NCI-H345 treated with DMSO at 0.1 percent for 48 hours (cell line): ENCODE measurements around the gene ESPNL.

Experiments
- DNase-seq: peaks from one replicate; lab custom pipeline; 2025; ENCODE audit not compliant: unreplicated experiment; lab: John Stamatoyannopoulos, UW

ESPNL gene

DNA sequence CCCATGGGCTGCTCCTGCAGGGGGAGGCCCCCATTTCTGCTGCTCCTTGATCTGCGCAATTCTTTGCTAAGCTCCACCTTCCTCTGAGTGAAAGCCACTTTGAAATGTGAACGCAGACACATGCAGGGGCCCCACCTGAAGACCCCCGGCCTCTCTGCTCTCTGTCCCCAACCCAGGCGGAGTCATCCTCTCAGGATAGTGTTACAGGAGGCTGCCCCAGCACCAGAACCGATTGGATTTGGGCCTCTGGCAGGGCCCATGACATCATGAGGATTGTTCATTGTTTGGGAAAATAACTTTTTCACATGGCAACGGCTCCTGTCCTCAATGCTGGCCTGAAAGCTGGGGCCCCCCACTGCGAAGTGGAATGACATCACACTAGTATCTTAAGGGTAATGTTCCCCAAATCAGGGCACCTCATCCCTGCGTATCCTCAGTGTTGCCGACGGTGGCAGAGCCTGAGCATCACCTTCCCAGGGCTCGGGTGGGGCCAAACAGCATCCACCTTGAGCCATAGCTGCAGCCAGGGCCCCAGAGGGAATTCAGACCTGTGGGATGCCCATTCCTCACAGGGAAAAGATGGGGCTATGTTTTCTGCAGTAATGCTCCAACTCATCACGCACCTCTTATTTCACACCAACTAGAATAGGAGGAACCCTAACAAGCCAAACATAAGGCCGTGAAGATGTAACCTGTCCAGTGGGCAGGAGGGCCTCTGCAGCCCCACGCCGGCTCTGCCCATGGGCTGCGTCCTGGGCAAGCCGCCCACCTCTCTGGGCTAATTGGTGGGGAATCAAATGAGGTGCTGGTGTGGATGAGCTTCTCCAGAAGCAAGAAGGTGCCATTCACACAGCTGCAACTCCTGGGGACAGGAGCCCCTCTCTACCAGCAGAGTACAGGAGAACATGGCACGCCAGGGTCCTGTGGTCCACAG lies 55.9 kb downstream of the ESPNL start:
- DNase-seq = no peak

DNA sequence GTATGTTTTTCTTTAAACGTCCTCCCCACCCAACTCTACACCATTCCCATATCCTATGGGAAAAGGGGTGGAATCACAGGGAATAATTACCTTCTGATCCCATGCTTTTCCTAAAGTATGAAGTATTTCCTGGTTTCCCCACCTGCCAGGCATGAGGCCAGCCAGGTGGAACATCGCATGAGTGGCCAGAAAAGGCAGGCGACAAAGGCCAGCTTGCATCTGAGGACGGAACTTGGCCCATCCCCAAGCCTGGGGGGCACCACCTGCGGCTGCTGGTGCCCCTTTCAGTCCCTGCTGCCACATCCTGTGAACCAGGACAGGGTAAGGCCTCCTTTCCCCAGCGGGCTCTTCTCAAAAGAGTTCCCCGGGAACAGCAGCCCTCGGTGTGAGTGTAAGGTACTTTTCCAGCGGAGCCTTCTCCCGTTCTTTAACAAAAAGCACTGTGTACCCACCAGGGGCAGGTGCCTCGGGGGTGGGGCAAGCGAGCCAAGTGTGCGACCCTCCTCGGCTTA lies 57.4 kb downstream of the ESPNL start:
- peak; percentile 70 for DNase-seq

DNA sequence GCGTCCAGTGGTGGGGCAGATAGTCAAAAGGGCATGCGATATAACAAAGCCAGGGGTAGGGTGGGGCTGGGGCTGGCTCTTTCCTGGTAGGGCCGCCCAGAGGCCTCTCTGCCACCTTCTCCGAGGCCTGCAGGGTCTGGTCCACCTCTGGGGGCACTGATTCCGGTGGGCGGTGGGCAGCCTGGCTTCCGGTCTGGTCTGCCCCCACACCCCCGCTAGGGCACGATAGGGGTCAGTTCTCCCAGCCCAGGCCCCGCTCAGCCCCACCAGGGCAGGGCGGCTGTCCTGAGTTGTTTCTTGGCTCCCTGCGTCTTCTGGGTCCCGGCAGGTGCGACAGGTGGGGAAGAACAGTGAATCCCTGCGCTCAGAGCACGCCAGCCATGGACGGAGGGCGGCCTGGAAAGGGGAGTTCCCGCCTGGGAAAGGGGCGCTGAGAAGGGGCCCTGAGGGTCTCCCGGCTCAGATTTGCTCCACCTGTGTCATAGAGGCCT lies 57.9 kb downstream of the ESPNL start:
- peak; percentile 54 for DNase-seq

DNA sequence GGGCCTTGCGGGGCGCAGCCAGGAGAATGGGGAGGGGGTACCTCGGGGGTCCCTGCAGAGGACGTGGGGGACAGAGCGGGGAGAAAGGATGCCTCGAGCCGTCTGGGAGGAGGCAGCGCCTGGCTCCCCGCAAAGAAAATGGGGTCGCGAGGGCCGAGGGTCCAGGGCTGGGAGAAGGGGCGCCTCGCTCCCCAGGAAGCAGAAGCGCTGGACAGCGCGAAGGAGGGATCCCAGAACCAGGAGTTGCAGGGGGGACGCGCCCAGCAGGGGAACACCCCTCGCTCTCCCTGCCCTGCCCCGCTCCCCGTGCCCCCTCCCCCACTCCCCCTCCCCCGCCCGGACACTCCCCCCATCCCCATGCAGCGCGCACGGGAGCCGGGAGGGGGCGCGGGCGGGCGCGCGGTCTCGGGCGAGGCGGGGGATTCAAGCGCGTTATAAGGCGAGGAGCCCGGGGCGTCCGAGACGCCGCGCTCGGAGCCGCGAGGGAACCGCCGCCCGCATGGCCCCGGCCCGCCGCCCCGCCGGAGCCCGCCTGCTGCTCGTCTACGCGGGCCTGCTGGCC lies 58.5 kb downstream of the ESPNL start, which contains the start of gene ERFE:
Gene ERFE (plus strand): TSS at position 462 of the 562 bp plus-strand sequence. CDS start 38 bp downstream, at position 500.
- no peak for DNase-seq

DNA sequence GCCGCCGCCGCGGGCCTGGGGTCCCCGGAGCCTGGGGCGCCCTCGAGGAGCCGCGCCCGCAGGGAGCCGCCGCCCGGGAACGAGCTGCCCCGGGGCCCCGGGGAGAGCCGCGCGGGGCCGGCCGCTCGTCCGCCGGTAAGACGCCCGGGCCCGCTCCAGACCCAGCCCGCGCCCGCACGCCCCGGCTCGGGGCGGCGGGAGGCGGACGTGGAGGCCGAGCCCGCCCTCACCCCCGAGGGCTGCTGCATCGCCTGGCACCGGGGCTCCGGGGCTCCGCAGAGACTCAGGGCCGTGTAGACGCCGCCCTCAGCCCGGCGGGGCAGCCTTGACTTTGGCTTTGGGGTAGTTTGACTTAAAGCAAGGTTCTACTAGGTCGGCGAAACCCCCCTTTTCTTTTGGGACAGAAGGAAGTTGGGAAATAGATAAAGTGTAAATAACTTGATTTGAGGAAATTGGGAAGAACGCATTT lies 59.0 kb downstream of the ESPNL start:
- DNase-seq = no peak

DNA sequence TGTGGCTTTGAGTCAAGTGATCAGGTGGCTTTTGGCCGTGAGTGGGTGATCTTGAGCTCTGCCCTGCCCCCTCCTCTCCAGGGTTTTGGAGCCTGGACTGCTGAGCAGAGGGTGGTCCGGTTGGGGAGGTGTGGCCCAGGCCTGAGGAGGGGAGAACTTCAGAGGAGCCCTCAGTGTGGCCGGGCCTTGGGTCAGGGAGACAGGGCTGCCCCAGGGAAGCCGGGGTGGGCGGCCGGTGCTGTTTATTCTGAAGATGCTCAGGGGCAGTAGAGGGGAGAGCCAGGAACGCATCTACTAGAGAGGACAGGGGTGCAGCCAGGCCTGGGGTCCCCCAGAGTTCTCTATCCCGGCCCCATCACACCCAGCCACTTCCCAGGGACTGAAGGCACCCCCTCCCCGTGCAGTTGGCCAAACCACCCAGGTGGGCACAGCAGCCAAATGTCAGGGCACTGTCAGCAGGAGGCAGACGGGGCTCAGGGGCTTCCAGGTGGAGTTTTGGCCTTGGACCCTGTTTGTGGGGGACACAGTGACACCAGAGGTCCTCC lies 59.6 kb downstream of the ESPNL start:
- DNase-seq = no peak

DNA sequence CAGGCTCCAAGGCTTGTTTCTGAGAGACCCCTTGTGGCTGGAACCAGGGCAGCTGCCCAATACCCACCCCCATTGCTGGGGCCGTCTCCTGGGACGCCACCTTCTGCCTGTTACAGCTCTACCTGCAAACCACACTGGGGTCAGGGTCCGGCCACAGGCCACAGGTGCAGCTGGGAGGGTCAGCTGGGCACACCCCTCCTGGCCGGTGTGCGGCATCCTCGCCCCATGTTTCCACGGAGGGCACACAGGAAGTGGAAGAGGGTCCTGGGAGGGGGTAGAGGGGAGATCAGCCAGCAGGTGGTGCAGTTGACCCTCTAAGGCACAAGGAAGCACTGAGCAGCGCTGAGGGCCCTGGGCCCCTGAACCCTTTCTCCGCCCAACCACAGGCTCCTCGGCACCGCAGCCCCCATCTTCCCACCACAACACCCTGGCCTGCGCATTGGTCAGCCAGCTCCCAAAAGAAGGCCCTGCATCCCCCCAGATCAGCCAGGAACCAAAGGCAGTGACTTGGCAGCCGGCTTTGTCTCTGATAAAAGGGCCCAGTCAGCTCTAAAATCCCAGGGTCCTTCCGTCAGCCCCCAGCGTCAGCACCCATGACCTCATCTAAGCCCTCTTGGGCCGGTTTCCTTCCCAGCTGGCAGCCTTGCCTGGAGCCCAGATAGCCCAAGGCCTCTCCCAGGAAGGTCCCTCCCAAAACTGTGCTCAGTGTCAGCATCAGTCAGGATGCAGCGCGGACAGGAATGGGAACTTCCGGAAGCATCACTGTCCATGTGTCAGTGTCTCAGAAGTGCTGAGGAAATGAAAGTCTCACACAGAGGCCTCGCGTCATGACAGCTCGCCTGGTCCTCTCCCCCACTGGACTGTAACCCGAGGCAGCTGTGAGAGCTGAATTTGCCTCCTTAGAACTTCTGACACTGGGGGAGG lies 60.3 kb downstream of the ESPNL start:
- no peak for DNase-seq

DNA sequence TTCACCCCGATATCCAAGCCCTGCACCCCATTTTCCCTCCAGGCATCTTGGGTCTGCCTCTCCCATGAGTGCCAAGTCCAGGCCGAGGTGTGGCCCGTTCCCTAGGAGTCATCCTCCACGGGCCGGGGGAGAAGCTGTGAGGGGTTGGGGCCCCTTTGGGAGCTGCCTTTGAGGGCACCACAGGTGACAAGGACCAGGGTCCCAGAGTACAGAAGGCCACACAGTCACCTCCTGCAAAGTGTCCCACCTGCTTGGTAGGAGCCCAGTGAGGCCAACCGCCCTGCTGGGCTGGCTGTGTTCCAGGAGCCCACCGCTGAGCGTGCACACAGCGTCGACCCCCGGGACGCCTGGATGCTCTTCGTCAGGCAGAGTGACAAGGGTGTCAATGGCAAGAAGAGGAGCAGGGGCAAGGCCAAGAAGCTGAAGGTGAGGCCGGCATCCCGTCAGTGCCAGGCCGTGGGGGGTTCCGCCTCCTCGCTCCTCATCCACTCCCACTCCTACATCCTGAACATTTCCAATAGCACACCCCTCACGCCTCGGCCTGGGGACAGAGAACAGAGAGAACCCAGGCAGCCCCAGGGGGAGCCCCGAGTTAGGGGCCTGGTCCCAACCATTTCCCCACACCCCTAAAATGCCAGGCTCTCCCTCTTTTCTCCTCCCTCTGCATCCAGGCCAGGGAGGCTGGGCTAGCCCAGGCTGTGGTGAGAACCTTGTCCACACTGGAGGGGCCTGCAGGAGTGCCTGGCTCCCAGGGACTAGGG lies 61.3 kb downstream of the ESPNL start:
- no peak for DNase-seq

DNA sequence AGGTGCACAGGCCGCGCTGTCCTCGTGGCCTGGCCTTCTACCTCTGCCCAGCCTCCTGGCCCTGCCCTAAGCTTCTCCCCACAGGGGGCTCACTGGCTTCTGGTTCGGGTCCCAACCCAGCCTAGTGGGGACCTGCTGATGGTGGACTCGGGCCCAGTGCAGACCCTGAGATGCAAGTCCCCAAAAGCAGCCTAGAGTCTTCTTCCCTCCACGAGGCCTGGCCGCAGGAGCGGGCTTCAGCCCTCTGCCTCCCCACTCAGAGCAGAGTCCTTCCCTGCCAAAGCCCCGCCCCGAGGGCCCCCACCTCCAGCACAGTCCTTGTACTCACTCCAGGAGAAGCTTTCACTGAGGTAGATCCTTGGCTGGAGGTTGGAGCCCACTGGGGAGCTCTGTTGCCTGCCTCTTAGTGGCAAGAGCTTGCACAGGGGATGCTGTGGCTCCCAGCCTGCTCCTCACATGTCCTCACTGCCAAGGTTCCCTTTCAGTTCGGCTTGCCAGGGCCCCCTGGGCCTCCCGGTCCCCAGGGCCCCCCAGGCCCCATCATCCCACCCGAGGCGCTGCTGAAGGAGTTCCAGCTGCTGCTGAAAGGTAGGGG lies 62.2 kb downstream of the ESPNL start:
- DNase-seq = no peak

DNA sequence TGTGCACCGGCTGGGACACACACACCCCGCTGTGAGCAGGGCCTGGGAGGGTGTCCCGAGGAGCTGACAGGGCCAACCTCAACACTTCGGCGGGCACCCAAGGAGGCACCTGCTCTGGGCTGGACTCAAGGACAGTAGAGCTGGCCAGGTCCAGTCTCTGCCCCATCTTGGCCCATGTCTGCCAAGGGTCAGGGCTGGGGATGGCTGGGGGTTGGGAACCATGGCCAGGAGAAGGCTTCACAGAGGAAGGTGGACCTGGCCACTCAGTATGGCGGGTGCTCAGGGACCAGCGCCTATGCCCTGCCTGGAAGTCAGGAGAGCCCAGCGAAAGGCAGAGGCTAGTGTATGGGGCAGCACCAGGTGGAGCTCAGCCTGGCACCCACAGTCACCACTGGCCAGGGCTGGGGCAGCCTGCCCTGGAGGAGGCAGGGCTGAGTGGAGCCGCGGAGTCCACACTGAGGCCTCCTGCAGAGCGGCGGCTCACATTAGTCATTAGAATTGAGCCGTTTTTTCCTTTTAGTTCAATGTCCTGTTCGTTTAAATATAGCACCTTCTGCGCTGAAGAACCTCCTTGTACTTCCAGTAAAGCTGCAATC lies 62.8 kb downstream of the ESPNL start:
- no peak for DNase-seq

DNA sequence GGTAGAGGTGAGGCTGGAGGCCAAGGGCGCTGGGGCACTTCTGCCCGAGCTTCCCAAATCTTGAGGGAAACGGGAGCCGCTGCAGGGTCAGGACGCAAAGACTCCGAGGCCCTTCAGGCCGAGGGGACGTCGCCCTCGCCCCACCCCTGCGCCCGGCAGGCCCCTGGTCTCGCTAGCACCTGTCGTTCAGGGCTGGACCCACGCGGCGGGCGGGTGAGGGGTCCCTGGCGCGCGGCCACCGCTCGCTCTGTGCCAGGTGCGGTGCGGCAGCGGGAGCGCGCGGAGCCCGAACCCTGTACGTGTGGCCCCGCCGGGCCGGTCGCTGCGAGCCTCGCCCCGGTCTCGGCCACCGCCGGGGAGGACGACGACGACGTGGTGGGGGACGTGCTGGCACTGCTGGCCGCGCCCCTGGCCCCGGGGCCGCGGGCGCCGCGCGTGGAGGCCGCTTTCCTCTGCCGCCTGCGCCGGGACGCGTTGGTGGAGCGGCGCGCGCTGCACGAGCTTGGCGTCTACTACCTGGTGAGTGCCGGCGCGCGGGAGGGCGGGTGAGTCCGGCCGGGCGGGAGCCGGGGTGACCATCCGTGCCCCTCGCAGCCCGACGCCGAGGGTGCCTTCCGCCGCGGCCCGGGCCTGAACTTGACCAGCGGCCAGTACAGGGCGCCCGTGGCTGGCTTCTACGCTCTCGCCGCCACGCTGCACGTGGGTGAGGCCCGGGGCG lies 63.5 kb downstream of the ESPNL start:
- DNase-seq = no peak

DNA sequence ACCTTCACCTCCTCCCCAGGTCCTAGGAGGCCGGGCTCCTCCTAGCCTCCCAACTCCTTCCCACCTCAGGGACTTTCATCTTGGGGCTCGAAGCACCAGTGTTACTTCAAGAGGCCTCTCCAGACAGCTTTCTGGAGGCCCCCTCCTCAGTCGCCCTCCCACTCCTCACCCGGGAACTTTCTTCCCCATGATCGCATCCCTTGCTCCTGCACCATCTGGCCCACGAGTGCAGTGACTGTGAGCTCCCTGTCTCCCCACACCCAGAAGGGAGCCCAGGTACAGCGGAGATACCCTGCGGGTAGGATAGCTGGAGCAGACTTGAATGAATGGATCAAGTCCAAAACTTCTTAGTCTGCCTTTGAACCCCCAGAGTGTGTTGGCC lies 64.8 kb downstream of the ESPNL start:
- DNase-seq = no peak

DNA sequence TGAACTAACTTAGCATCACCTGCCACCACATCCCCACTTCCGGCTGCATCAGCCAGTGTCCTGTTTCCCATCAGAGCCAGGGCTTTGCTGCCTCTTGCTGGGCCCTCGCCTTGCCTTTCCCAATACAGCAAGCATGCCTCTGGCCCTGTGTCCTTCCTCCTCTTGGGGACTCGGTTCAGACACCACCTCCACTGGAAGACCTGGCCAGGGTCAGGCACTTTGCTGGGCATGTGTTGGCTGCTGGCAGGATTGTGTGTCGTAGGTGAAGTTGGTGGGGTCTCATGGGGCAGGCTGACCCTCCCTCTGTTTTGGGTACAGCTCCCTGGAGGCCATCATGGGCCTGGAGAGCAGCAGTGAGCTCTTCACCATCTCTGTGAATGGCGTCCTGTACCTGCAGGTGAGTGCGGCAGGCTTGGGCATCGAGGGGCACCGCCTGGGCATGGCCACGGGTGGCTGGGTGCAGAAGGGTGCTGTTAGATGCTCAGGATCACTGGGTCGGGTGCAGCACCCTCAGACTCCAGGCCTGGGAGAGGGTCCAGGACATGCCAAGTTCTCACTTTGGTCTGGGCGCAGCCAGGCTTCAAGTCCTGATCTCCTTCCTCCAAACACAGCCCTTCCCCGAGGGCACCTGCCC lies 65.3 kb downstream of the ESPNL start:
- no peak for DNase-seq

DNA sequence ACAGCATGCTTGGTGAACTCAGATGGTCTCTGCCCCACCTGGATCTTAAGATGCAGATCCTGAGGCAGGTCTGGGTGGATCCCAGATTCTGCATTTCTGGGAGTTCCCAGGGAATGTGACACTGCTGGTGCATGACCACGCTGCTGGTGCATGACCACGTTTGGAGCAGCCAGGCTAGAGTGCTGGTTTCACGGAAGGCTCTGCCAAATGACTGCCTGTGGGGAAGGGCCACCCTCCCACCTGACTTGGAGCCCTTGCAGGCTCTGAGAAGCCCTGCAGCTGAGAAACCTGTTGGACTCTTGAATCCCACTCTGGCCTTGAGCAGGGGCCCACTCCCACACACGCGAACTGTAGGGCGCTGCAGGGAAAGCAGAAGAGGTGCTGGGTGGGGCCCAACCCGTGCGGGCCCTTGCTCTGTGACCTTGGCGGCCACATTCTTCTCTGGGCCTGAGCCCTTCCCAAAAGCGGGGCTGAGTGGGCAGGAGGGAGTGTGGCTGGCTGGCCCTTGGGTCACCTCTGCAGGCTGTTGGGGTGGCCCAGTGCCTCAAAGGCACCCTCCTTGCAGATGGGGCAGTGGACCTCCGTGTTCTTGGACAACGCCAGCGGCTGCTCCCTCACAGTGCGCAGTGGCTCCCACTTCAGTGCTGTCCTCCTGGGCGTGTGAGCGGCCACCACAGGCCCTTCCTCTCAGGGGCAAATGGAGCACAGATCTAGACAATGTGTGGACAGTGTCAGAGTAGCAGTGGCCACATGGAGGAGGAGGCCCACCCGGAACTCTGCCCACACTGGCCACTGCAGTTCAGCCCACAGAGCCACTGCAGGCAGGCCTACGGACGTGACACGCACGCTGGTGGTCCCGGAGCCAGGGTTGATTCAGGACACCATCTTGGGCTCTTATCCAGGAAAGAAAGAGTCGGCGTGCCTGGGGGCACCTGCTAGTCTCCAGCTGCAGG lies 66.5 kb downstream of the ESPNL start:
- DNase-seq = no peak

DNA sequence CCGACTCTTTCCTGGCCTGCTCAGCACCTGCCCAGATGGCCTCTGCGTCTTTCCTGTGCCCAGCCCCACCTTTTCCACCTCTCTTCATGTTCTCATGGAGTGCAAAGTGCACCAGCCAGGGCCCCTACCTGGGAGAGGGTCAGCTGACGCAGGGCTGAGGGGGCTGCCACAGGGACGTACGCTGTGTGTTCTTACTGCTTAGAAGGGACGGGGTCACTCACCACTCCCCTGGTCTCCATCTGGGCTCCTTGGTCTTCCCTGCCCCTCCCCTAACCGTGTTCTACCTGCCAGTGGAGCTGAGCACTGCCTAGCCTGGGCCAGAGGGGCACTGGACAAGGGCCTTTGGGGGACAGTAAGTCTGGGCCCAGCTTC lies 67.2 kb downstream of the ESPNL start:
- no peak for DNase-seq

DNA sequence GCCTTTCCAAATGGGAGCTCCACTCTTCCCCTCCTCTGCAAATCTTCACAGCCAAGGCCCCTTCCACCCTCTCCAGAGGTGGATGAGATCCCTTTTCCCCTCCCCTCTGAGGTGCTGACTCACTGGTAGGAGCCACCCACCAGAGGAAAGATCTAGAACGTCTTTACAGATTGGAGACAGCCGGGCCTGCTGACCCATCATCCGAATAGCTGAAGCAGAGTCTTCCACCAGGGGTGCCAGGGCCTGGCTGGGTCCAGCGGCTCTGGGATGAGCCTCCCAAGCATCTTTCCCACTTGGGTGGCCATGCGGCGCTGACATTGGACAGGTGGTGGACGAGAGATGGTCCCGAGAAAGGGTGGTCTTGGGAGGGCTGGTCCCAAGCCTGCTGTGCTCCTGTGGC lies 67.6 kb downstream of the ESPNL start:
- no peak for DNase-seq
